ENCODE data around the gene INTS11.
"Not testable (repeated sequence)": the region's sequence is repeated elsewhere in the genome, so short reads cannot be mapped to it uniquely, and the experiment has no call there.

The INTS11 gene

DNA sequence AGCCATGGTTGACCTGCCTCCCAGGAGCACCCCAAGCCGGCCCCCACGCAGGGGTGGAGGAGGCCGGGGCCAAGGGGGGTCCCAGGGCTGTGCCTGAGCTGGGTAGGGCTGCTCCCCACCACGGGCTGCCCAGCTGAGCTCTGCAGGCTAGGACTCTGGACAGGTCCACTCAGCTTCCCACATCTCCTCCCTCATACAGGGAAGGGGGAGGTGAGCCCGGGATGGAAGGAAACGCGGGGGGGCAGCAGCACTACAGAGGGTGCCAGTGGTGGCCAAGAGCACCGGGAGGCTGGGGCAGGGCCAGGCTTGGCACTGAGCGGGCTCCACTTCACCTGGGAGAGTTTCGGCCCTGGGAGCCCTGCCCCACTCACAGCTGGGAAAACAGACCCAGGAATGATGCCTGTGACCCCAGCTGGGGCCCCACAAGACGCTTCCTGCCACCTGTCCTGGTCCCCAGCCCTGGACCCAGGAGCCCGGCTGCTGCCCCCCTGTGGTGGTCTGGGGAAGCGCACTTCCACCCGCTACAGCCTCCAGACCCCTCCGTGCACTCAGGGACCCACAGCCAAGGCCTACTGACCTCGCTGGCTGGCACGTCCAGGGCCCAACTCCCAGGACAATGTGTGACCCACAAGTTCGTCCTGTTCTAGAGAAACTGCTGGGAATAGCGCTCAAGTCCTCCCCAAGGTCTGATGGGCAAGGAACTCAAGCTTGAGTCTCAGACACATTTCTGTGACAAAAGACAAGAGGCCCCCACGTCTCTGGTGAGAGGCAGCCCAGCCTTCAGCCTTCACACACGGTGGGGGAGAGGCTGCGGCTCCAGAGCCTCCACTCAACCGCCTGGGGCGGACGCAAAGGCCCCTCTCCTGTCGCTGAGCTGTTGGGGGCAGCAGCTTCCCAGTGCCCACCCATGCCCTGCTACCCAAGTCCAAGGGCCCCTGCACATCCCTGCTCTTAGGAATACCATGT, 47.6 kb upstream of the INTS11 start:
- no peaks in the 10 kb centered on the region for H3K27me3 ChIP-seq (ENCODE audit: insufficient read depth, low read depth)
- H3K4me3 ChIP-seq (IDR thresholded peaks at IDR 0.05; ENCODE audit: insufficient read depth, low read depth, low read length): peak overlapping the region; percentile 54
- H3K4me1 ChIP-seq (ENCODE audit: low read depth, poor library complexity, severe bottlenecking): peaks cover 42% of the 10 kb centered on the region
- TF ChIP-seq, protein P1, sequence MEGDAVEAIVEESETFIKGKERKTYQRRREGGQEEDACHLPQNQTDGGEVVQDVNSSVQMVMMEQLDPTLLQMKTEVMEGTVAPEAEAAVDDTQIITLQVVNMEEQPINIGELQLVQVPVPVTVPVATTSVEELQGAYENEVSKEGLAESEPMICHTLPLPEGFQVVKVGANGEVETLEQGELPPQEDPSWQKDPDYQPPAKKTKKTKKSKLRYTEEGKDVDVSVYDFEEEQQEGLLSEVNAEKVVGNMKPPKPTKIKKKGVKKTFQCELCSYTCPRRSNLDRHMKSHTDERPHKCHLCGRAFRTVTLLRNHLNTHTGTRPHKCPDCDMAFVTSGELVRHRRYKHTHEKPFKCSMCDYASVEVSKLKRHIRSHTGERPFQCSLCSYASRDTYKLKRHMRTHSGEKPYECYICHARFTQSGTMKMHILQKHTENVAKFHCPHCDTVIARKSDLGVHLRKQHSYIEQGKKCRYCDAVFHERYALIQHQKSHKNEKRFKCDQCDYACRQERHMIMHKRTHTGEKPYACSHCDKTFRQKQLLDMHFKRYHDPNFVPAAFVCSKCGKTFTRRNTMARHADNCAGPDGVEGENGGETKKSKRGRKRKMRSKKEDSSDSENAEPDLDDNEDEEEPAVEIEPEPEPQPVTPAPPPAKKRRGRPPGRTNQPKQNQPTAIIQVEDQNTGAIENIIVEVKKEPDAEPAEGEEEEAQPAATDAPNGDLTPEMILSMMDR (conservative IDR thresholded peaks at IDR 0.05; ENCODE audit: low read depth, low read length): peak; percentile 90
- peaks cover 25% of the 10 kb centered on the region for H3K79me2 ChIP-seq (ENCODE audit: insufficient read depth, low read depth)
- no peak overlapping the region for H2AFZ ChIP-seq (ENCODE audit: low read depth)
- H3K27ac ChIP-seq: peak overlapping the region; percentile 33; the same call in 1 of the 2 replicates
- no peaks in the 10 kb centered on the region for H3K36me3 ChIP-seq (ENCODE audit: insufficient read depth)
- H3K9ac ChIP-seq: no peak overlapping the region
- H4K20me1 ChIP-seq (ENCODE audit: insufficient read depth): no peaks in the 10 kb centered on the region
- H3K4me2 ChIP-seq: peak overlapping the region; percentile 99

DNA sequence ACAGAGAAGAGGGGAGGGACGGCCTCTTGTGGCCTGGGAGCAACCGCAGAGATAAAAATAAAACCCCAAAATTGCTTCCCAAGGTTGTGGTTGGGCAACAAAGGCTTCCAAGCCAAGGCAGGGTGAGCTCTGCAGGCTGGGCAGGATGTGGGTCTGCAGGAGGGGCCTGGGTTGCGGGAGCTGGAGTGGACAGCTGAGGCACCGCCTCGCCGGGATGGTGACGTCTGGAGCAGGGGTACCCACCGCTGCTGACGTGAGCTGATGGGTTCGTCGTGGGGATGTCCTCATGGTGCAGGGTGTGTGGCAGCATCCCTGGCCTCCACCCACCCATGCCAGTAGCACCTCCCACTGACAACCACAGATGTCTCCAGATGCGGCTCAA, 46.9 kb upstream of the INTS11 start:
- Histone ChIP-seq H3K4me1 (ENCODE audit: low read depth, poor library complexity, severe bottlenecking) (peaks cover 42% of the 10 kb centered on the region), H3K79me2 (ENCODE audit: insufficient read depth, low read depth) (peaks cover 25% of the 10 kb centered on the region), H3K9ac (no peak overlapping the region), H3K36me3 (ENCODE audit: insufficient read depth) (no peaks in the 10 kb centered on the region), H2AFZ (ENCODE audit: low read depth) (no peak overlapping the region), H3K4me2 (peak overlapping the region; percentile 99), H3K27ac (peak overlapping the region; percentile 11; the same call in 1 of the 2 replicates), H4K20me1 (ENCODE audit: insufficient read depth) (no peaks in the 10 kb centered on the region), H3K27me3 (ENCODE audit: insufficient read depth, low read depth) (no peaks in the 10 kb centered on the region), H3K4me3 (IDR thresholded peaks at IDR 0.05; ENCODE audit: insufficient read depth, low read depth, low read length) (peak overlapping the region; percentile 54)
- TF ChIP-seq, protein P1 (conservative IDR thresholded peaks at IDR 0.05; ENCODE audit: low read depth, low read length): no peak

DNA sequence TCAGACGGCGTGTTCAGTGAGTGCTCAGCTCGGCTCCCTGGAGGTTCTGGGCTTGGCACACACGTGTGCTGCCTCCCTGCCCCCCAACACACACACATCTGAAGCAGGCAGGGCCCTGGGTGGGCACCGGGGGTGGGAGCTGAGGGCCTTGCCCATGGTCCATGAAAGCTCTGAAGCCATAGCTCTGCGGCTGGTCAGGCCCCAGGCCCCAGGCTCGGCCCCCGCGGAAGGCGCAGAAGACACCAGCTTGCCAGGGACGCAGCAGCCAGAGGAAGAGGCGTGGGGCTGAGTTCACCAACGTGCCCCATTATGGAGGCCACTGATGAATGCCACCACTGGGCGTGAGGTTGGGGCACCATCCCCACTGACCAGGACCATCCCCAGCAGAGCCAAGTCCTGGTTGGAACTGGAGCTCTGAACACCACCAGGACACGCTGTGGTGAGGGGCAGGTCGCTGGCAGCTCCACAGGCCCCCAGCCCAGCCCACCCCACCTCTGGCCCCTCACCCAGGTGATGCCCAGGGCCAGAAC, 46.4 kb upstream of the INTS11 start:
- Histone ChIP-seq H3K27me3 (ENCODE audit: insufficient read depth, low read depth) (no peaks in the 10 kb centered on the region), H3K4me3 (IDR thresholded peaks at IDR 0.05; ENCODE audit: insufficient read depth, low read depth, low read length) (no peak overlapping the region), H3K4me2 (peak overlapping the region; percentile 99), H3K9ac (no peak overlapping the region), H3K79me2 (ENCODE audit: insufficient read depth, low read depth) (peaks cover 25% of the 10 kb centered on the region), H3K27ac (no peak overlapping the region), H3K4me1 (ENCODE audit: low read depth, poor library complexity, severe bottlenecking) (peaks cover 42% of the 10 kb centered on the region), H3K36me3 (ENCODE audit: insufficient read depth) (no peaks in the 10 kb centered on the region), H4K20me1 (ENCODE audit: insufficient read depth) (no peaks in the 10 kb centered on the region), H2AFZ (ENCODE audit: low read depth) (no peak overlapping the region)
- TF ChIP-seq, protein P1 (conservative IDR thresholded peaks at IDR 0.05; ENCODE audit: low read depth, low read length): no peak

DNA sequence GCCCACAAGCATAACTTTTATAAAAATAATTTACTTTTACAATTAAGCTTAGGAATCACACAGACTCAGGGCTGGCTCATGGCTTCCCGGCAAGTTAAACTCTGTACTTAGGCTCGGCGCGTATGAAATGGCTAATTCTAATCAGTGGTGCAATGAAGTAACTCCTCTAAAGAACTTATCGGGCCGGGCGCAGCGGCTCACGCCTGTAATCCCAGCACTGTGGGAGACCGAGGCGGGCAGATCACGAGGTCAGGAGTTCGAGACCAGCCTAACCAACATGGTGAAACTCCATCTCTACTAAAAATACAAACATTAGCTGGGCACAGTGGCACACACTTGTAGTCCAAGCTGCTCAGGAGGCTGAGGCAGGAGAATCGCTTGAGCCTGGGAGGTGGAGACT, 45.6 kb upstream of the INTS11 start:
- not testable (repeated sequence) for H4K20me1 ChIP-seq (ENCODE audit: insufficient read depth); H3K4me2 ChIP-seq; H3K36me3 ChIP-seq (ENCODE audit: insufficient read depth)

More for the DNA sequence above, 45.6 kb upstream of the INTS11 start:
- peaks cover 25% of the 10 kb centered on the region for H3K79me2 ChIP-seq (ENCODE audit: insufficient read depth, low read depth)
- not testable (repeated sequence) for H3K27ac ChIP-seq; H2AFZ ChIP-seq (ENCODE audit: low read depth); H3K9ac ChIP-seq; H3K27me3 ChIP-seq (ENCODE audit: insufficient read depth, low read depth); H3K4me3 ChIP-seq (IDR thresholded peaks at IDR 0.05; ENCODE audit: insufficient read depth, low read depth, low read length)
- peaks cover 42% of the 10 kb centered on the region for H3K4me1 ChIP-seq (ENCODE audit: low read depth, poor library complexity, severe bottlenecking)
